LNCAP (cell line): ENCODE data around the gene NCOA3.

Experiments
- TF ChIP-seq, protein P1 (sequence below): fragments of 450-650 bp; IDR thresholded peaks from 2 replicates; pipeline ENCODE4 v1.5.1; 2017; ENCODE audit warnings: mild to moderate bottlenecking

The NCOA3 gene

DNA sequence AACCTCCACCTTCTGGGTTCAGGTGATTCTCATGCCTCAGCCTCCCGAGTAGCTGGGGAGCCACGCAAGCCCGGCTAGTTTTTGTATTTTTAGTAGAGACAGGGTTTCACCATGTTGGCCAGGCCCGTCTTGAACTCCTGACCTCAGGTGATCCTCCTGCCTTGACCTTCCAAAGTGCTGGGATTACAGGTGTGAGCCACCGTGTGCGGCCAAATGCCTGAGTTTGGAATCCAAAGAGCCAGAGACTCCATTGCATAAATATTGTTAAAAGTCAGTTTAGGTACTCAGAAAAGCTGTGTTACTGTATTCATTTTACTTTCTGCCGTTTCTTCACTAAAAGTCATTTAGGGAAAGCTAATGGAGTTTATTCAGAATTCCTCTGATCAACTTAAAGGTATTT lies 146.3 kb downstream of the NCOA3 start:
- TF ChIP-seq, protein P1, sequence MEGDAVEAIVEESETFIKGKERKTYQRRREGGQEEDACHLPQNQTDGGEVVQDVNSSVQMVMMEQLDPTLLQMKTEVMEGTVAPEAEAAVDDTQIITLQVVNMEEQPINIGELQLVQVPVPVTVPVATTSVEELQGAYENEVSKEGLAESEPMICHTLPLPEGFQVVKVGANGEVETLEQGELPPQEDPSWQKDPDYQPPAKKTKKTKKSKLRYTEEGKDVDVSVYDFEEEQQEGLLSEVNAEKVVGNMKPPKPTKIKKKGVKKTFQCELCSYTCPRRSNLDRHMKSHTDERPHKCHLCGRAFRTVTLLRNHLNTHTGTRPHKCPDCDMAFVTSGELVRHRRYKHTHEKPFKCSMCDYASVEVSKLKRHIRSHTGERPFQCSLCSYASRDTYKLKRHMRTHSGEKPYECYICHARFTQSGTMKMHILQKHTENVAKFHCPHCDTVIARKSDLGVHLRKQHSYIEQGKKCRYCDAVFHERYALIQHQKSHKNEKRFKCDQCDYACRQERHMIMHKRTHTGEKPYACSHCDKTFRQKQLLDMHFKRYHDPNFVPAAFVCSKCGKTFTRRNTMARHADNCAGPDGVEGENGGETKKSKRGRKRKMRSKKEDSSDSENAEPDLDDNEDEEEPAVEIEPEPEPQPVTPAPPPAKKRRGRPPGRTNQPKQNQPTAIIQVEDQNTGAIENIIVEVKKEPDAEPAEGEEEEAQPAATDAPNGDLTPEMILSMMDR: no peak

DNA sequence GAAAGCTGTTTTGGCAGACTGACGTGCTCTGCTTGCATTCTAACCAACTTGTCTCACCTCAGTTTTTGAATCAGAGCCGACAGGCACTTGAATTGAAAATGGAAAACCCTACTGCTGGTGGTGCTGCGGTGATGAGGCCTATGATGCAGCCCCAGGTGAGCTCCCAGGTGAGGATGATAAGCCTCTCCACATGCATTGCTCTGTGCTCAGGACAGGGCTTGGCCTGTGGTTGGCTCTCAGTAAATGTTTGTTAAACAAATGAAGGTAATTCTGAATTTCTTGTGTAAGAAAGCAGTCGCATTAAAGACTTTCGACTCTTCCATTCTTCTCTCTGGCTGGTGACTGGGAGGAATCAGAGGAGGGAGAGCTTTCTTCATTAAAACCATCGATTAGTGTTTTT lies 147.3 kb downstream of the NCOA3 start:
- TF ChIP-seq, protein P1: no peak

DNA sequence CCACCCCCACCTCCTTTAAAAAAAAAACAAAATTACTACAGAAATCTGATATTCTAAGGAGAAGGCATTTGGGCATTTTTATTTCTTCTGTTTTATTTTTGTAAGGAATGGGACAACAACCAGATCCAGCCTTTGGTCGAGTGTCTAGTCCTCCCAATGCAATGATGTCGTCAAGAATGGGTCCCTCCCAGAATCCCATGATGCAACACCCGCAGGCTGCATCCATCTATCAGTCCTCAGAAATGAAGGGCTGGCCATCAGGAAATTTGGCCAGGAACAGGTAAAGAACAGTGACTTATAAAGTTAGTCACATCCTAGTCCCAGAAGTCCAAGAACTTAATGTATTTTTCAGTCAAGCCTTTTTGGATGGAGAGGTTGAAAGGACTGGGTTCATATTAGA lies 150.6 kb downstream of the NCOA3 start:
- TF ChIP-seq, protein P1: no peak

DNA sequence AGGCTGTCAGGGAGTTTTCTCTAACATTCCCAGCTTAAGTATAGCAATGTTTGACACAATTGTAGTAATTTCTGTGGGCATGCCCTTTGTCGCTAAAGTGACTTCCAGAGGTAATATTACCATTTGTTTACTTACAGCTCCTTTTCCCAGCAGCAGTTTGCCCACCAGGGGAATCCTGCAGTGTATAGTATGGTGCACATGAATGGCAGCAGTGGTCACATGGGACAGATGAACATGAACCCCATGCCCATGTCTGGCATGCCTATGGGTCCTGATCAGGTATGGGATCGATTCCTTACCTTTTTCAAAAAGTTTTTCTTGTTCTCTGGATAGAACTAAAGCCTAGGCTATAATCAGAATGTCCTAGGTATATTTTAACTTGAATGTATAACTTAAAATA lies 151.1 kb downstream of the NCOA3 start:
- TF ChIP-seq, protein P1: no peak

DNA sequence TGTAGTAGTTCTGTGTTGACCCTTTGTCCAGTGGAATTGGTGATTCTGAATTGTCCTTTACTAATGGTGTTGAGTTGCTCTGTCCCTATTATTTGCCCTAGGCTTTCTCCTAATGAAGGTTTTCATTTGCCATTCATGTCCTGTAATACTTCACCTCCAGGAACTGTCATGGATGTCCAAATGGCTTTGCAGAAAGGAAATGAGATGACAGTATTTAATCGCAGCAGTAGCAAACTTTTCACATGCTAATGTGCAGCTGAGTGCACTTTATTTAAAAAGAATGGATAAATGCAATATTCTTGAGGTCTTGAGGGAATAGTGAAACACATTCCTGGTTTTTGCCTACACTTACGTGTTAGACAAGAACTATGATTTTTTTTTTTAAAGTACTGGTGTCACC lies 152.2 kb downstream of the NCOA3 start:
- TF ChIP-seq, protein P1: no peak

DNA sequence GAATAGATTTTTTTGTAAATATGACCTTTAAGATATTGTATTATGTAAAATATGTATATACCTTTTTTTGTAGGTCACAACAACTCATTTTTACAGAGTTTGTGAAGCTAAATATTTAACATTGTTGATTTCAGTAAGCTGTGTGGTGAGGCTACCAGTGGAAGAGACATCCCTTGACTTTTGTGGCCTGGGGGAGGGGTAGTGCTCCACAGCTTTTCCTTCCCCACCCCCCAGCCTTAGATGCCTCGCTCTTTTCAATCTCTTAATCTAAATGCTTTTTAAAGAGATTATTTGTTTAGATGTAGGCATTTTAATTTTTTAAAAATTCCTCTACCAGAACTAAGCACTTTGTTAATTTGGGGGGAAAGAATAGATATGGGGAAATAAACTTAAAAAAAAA lies 152.7 kb downstream of the NCOA3 start:
- TF ChIP-seq, protein P1: no peak

DNA sequence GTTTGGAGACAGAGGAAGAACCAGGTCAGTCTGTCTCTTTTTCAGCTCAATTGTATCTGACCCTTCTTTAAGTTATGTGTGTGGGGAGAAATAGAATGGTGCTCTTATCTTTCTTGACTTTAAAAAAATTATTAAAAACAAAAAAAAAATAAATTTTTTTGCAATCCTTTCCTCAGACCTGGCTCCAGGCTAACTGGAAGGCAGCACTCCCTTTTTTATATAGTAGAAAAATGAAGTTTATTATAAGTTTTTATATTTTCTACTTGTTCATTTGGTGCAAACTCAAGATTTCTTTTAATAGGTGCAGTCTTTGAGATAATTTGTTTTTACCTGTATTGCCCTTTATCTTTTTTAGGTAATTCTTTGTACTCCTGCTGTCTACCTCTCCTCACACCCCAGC lies 153.9 kb downstream of the NCOA3 start:
- TF ChIP-seq, protein P1: no peak

DNA sequence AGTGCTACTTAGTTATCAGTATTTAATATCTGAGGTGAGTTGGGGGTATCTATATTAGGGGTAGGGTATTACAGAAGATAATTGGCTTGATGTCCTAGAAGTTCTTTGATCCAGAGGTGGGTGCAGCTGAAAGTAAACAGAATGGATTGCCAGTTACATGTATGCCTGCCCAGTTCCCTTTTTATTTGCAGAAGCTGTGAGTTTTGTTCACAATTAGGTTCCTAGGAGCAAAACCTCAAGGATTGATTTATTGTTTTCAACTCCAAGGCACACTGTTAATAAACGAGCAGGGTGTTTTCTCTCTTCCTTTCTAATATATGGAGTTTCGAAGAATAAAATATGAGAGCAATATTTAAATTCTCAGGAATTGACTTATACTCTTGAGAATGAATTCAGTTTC lies 154.6 kb downstream of the NCOA3 start:
- TF ChIP-seq, protein P1: no peak
